Activated CD4-positive, alpha-beta T cell treated with anti-CD3 and anti-CD28 coated beads, Interleukin-2, amount 50 U/mL, for 1 hour (primary cell): ENCODE measurements around the gene IFI27L1.

Experiments used
- DNase-seq: peaks from one replicate; pipeline ENCODE4 v3.0.0-alpha.2; 2020

Gene IFI27L1

GRCh38 chr14:94139006-94139405 is 57.9 kb downstream of the IFI27L1 start:
- no peak for DNase-seq

GRCh38 chr14:94139421-94139820 is 58.3 kb downstream of the IFI27L1 start:
- DNase-seq, result no peak

DNA sequence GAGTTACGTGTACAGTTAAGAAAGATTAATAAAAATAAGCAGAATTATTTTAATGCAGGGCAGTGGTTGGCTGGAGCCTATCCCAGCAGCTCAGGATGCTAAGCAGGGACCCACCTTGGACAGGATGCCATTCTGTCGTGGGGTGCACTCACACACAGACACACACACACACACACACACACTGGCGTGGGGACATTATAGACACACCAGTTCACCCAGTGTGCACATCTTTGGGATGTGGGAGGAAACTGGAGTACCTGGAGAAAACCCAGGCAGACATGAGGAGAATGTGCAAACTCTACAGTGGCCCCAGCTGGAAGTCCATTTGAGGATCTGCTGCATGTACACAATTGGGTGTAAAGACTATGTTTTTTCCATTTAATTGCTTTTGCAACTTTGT is 61.1 kb downstream of the IFI27L1 start:
- no peak for DNase-seq

DNA sequence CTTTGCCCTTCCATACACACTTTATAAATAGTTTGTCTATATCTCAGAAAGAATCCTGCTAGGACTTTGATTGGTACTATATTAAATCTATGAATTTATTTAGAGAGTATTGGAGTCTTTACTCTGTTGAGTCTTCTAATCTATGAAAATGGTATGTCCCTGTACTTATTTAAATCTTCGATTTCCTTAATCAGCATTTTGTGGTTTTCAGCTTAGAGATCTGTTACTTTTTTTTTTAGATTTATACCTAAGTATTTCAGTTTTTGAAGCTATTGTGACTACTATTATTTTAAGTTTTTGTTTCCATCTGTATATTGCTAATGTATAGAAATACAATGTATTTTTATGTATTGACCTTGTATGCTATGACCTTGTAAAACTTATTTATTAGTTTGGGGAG is 61.7 kb downstream of the IFI27L1 start:
- no peak for DNase-seq

DNA sequence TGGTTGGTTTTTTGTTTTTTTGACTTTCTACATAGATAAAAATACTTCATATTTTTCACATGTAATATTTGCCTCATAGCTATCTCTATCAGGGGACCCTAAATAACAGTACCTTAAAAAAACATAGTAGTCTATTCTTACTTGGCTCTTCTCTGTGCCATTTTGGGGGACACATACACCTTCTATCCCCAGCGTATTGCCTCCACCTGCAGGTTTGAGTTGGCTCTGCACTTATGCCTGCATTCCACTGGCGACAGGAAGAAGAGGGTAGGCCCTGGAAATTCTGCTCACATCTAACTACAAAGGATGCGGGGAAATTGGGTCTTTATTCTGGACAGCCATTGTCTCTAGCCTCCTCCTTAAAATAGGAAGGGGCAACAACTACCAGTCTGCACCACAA is 62.1 kb downstream of the IFI27L1 start:
- DNase-seq, result no peak

GRCh38 chr14:94143711-94144110 is 62.6 kb downstream of the IFI27L1 start:
- no peak for DNase-seq

- DNase-seq, result no peak
Observed at GRCh38 chr14:94144765-94145164, 63.7 kb downstream of the IFI27L1 start.

- DNase-seq, result no peak
Observed at GRCh38 chr14:94145902-94146527, 64.9 kb downstream of the IFI27L1 start.
